ENCODE data around the gene CREB3L2.
A peak's percentile ranks its signal among the peaks of the same experiment; 100 is the strongest.

CREB3L2 gene

GRCh38 chr7:137891016-137891655 lies 110.8 kb downstream of the CREB3L2 start:
- no peak for DNase-seq

- no peak for DNase-seq
Measured at GRCh38 chr7:137890449-137890921, 111.4 kb downstream of the CREB3L2 start.

GRCh38 chr7:137888241-137888640 lies 113.6 kb downstream of the CREB3L2 start:
- no peak for DNase-seq

- no peak for DNase-seq
Measured at GRCh38 chr7:137886746-137887145, 115.1 kb downstream of the CREB3L2 start.

- DNase-seq = no peak
Measured at GRCh38 chr7:137886281-137886680, 115.6 kb downstream of the CREB3L2 start.

GRCh38 chr7:137885678-137886077 lies 116.2 kb downstream of the CREB3L2 start:
- DNase-seq = no peak

GRCh38 chr7:137882806-137883205 lies 119.1 kb downstream of the CREB3L2 start:
- no peak for DNase-seq

GRCh38 chr7:137882261-137882668 lies 119.6 kb downstream of the CREB3L2 start:
- no peak for DNase-seq

- DNase-seq = no peak
Measured at GRCh38 chr7:137881607-137882260, 120.2 kb downstream of the CREB3L2 start.

GRCh38 chr7:137880432-137880831 lies 121.5 kb downstream of the CREB3L2 start:
- DNase-seq = no peak

- no peak for DNase-seq
Measured at GRCh38 chr7:137879357-137880158, 122.3 kb downstream of the CREB3L2 start.

GRCh38 chr7:137878333-137878961 lies 123.4 kb downstream of the CREB3L2 start:
- DNase-seq = peak; percentile 48

- DNase-seq = no peak
Measured at GRCh38 chr7:137877027-137877675, 124.7 kb downstream of the CREB3L2 start.

- DNase-seq = no peak
Measured at GRCh38 chr7:137875746-137876145, 126.1 kb downstream of the CREB3L2 start.

- no peak for DNase-seq
Measured at GRCh38 chr7:137873979-137874777, 127.7 kb downstream of the CREB3L2 start.

GRCh38 chr7:137873524-137873923 lies 128.4 kb downstream of the CREB3L2 start:
- DNase-seq = no peak

GRCh38 chr7:137871170-137871915 lies 130.5 kb downstream of the CREB3L2 start:
- DNase-seq = no peak

GRCh38 chr7:137870684-137871083 lies 131.2 kb downstream of the CREB3L2 start:
- no peak for DNase-seq

GRCh38 chr7:137870078-137870477 lies 131.8 kb downstream of the CREB3L2 start:
- no peak for DNase-seq

- no peak for DNase-seq
Measured at GRCh38 chr7:137869260-137869659, 132.6 kb downstream of the CREB3L2 start.

- no peak for DNase-seq
Measured at GRCh38 chr7:137867289-137867688, 134.6 kb downstream of the CREB3L2 start.

All from OCI-M1 (cell line).